GM19328 (cell line): ENCODE data around the gene APBB1IP.
A peak's percentile ranks its signal among the peaks of the same experiment; 100 is the strongest.
"Not testable (repeated sequence)": the region's sequence is repeated elsewhere in the genome, so short reads cannot be mapped to it uniquely, and the experiment has no call there.

Source experiments
- ATAC-seq: cut with Tn5 transposase; IDR thresholded peaks from one replicate; pipeline ENCODE4 v1.9.1; 2021; ENCODE audit warnings: mild to moderate bottlenecking, moderate library complexity; ENCODE audit not compliant: unreplicated experiment

Gene APBB1IP

DNA sequence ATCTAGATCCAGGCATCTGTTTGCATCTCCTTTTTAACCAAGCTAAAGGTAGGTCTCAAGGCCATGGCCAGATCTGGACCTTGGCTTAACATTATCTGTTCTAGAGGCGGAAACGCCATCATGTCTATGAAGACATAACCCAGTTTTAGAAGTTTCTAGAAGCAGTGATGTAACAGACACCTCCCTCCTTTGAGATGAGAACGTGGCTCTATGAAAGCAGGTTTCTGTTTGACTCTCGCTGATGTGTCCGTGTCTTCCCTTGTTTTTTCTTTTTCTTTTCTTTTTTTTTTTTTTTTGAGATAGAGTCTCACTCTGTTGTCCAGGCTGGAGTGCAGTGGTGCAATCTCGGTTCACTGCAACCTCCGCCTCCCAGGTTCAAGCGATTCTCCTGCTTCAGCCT is 36.7 kb downstream of the APBB1IP start:
- not testable (repeated sequence) for ATAC-seq

DNA sequence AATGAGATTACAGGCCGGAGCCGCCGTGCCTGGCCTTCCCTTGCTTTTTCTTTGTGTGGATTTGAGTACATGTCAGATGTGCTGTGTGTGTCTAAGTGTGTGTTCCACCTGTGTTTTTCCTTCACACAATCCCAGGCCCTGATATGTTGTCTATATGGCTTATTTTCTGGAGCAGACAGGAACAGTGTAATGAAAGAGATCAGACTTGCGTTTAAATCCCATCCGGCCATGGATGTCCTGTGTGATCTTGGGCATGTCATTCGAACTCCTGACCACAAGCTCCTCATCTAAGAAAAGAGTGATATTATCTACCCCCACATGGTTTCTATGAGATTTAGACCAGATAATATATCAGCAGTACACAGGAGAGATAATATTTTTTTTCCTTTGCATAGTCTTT is 37.2 kb downstream of the APBB1IP start:
- ATAC-seq: no peak

- ATAC-seq: no peak
These were observed 39.4 kb downstream of the APBB1IP start for GRCh38 chr10:26477501-26477900.

- no peak for ATAC-seq
These were observed 39.9 kb downstream of the APBB1IP start for GRCh38 chr10:26478061-26478460.

GRCh38 chr10:26479766-26480492 is 41.8 kb downstream of the APBB1IP start:
- ATAC-seq: no peak

GRCh38 chr10:26481315-26481692 is 43.2 kb downstream of the APBB1IP start:
- ATAC-seq: no peak

DNA sequence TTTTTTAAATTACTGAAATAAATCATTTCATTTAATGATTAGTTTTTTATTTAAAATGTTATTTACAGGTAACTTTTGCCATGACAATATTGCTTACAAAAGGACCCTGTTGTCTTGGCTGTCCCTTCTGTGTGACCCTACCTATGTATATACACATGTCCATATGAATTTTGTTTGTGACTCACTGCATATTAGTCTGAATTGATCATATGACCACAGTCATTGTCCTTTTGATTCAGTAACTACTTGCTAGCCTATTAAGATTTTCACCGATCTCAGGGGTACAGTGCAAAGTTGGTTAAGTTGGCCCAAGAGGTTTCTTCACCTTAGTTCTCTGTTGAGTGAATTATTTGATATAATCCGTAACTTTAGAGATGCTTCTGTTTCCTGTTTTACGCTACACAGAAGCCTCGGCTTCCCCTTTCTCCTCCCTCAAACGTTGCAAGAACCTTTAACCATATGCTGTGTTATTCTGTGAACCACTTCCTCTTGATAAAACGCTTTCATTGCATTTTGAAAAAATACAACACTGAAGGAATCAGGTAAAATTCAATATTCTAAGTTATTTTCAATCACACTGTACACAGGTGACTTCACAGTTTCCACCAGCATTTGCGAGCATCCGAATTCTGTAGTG is 43.9 kb downstream of the APBB1IP start:
- peak; percentile 41 for ATAC-seq

DNA sequence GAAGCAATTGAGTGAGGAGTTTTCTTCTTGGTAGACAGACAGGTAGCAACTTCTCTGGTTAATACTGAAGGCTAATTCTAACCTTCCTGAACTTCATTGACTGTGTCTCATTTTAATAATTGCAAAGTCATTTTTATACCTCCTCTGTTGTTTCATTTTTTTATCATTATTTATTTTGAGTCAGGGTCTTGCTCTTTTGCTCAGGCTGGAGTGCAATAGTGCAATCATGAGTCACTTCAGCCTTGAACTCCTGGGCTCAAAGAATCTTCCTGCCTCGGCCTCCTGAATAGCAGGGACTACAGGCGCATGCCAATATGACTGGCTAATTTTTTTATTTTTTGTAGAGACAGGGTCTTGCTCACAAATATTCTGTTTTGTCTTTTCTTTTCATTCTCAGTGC is 45.4 kb downstream of the APBB1IP start:
- no peak for ATAC-seq

GRCh38 chr10:26485150-26485941 is 47.2 kb downstream of the APBB1IP start:
- no peak for ATAC-seq

GRCh38 chr10:26486304-26486703 is 48.2 kb downstream of the APBB1IP start:
- ATAC-seq: no peak

GRCh38 chr10:26486990-26487850 is 49.1 kb downstream of the APBB1IP start:
- peak; percentile 56 for ATAC-seq

- ATAC-seq: no peak
These were observed 50.2 kb downstream of the APBB1IP start for GRCh38 chr10:26488344-26488743.

DNA sequence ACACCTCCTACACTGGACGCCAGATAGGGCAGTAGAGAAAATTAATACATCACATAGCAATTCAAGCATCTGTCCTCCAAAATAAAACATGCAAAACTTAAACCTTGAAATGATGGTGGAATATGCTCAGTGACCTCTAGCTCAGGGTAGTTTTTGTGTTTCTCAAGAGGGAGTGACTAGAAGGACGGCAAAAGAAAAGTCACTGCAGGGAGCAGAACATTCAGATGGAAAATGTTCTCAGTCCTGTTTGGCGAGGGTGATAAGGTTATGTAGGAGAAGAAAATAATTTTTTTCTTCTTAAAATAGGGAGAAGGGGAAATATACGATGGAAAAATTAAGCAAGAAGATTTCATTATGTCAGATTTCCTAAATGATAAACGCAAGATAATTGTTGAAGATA is 50.9 kb downstream of the APBB1IP start:
- ATAC-seq: no peak

DNA sequence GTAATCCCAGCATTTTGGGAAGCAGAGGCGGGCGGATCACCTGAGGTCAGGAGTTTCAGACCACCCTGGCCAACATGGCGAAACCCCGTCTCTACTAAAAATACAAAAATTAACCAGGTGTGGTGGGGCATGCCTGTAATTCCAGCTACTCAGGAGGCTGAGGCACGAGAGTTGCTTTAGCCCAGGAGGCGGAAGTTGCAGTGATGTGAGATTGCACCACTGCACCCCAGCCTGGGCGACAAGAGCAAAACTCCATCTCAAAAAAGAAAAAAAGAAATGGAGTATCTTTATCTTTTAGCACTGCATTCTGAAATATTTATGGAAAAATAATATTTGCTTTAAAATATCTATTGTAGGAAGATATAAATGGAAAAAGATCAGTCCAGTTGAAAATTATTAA is 52.2 kb downstream of the APBB1IP start:
- ATAC-seq: not testable (repeated sequence)

GRCh38 chr10:26491276-26491675 is 53.1 kb downstream of the APBB1IP start:
- no peak for ATAC-seq

DNA sequence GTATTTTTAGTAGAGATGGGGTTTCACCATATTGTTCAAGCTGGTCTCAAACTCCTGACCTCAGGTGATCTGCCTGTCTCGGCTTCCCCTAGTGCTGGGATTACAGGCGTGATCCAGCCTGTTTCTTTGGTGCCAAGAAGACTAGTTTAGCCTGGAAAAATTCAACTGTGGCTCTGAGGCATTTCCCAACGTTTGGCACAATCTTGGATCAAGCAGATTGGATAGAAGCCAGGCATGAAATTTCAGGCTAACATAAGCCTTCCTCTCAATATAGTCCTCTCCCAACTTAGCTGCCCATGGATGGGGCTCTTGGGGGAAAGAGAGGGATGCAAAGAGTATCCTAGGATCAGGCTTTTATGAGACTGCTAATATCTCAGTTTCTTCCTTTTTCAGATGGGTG is 53.8 kb downstream of the APBB1IP start:
- no peak for ATAC-seq

GRCh38 chr10:26492725-26493124 is 54.6 kb downstream of the APBB1IP start:
- ATAC-seq: not testable (repeated sequence)

- no peak for ATAC-seq
These were observed 55.9 kb downstream of the APBB1IP start for GRCh38 chr10:26494018-26494417.

- no peak for ATAC-seq
These were observed 61.3 kb downstream of the APBB1IP start for GRCh38 chr10:26499426-26499825.

GRCh38 chr10:26502986-26503385 is 64.8 kb downstream of the APBB1IP start:
- ATAC-seq: no peak

DNA sequence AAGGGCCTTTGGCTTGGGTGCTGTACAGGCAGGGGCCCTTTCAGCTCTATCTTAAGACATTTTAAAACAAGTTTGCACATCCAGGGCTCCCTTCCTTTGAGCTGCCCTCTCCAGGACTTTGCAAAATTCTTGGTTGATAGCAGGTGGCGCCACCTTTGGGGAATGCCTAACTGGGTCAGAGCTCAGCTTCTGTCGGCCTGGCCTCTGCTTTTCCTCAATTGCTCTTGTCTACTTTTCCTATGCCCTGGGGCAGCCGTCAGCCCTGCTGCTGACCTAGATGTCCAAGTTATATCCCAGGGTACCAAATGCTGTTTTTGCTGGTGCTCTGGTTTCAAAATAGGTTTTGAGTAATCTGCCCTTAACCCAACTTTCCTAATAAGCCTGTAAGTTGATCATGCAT is 65.8 kb downstream of the APBB1IP start:
- no peak for ATAC-seq
